ENCODE results near the gene CEP250. TPM values are rescaled to one million over a fixed set of nuclear protein-coding genes. Genes with fewer than 3 reads are reported as not detected.
A peak's percentile ranks its signal among the peaks of the same experiment; 100 is the strongest.

The CEP250 gene
- total and polyA plus RNA-seq, 12 donors, result 4.8 to 18.8 (median 13.8) TPM

DNA sequence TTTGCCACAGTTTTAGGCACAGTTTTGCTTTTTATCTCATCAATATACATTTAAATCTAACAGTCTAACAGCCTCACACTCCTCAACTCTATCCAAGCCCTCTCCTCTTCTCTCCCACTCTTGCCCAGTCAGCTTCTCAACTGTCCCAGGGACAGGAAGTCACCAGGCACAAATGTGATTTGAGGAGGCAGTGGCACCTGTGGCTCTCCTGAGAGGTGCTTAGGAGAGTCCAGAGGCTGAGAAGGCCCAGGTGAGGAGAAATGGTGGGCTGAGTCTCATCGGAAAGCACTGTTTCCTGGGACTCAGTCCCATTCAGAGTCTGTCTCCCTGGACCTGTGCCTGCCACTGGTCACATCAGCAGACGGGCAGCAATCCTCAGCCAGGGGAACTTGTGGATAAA is 22.1 kb upstream of the CEP250 start:
- Histone ChIP-seq H3K27me3 (no peaks in the 10 kb centered on the region), H3K4me3 (no peak overlapping the region), H3K4me1 (peaks cover 0 to 10% (median 0%) of the 10 kb centered on the region in 9 donors), H3K27ac (no peak overlapping the region), H3K9me3 (no peaks in the 10 kb centered on the region), H3K36me3 (no peaks in the 10 kb centered on the region)
- TF ChIP-seq, protein P1, sequence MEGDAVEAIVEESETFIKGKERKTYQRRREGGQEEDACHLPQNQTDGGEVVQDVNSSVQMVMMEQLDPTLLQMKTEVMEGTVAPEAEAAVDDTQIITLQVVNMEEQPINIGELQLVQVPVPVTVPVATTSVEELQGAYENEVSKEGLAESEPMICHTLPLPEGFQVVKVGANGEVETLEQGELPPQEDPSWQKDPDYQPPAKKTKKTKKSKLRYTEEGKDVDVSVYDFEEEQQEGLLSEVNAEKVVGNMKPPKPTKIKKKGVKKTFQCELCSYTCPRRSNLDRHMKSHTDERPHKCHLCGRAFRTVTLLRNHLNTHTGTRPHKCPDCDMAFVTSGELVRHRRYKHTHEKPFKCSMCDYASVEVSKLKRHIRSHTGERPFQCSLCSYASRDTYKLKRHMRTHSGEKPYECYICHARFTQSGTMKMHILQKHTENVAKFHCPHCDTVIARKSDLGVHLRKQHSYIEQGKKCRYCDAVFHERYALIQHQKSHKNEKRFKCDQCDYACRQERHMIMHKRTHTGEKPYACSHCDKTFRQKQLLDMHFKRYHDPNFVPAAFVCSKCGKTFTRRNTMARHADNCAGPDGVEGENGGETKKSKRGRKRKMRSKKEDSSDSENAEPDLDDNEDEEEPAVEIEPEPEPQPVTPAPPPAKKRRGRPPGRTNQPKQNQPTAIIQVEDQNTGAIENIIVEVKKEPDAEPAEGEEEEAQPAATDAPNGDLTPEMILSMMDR (IDR thresholded peaks at IDR 0.05), result no peak
- ATAC-seq, result no peak
- 78 to 86% methylated on average over 2 of the region's 2 CpGs for WGBS, 2 donors
- no peak for DNase-seq
- intact Hi-C loops (cut with DNase I), result no loop called here

DNA sequence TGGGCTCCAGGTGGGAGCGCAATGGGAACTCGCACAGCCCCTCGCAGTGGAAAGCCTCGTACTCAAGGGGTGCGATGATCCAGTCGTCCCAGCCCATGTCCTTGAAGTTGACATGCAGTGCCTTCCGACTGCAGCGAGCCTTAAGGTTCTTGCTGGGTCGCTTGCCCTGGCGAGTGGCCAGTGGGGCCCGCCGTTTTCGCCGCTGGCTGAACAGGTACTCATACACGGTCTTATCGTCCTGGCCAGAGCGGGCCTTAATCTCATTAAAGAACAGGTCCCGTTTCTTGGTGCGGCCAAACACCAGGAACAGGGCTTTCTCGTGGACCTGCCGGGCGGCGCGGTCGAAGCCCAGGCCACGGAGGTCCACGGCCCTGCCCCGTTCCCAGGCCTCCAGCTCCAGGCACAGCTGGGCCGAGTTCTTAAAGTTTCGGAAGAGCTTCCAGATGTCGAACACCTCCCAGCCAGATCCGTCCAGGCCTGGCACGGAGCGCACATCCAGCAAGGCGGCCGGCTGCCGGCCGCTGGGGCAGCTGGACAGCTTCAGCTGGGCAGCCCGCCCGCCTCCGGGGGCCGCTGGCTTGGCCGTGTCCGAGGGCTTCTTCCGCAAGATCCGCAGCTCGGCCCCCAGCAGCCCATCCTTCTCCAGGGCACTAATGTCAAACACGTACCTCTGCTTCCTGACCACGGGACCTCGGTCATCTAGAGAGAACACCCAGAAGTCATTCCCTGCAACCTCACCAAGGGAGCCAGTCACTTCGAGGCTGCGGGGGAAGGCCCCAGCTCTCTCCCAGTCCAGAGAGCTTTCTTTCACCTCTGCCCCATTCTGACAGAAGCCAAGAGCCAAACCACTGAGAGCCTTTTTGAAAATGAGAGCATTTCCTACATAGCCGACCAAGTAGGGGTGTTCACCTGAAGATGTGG is 21.1 kb upstream of the CEP250 start:
- peaks cover 0 to 14% (median 5%) of the 10 kb centered on the region in 9 donors for H3K4me1 ChIP-seq
- H3K27ac ChIP-seq, result no peak overlapping the region
- peak; percentile 17 to 46 for DNase-seq
- no peaks in the 10 kb centered on the region for H3K27me3 ChIP-seq
- intact Hi-C loops (cut with DNase I), result loop anchor here in 4 of 10 donors (5.0 kb wide), 2 partner anchors 127 to 132 kb away; no protein-coding TSS in a partner anchor
- H3K4me3 ChIP-seq, result no peak overlapping the region
- no peaks in the 10 kb centered on the region for H3K36me3 ChIP-seq
- WGBS, 2 donors, result 81 to 83% methylated on average over 53 of the region's 53 CpGs
- H3K9me3 ChIP-seq, result no peaks in the 10 kb centered on the region
- ATAC-seq, result peak in 7 of 8 donors; percentile 4 to 55 (median 37)
- TF ChIP-seq, protein P1 (IDR thresholded peaks at IDR 0.05), result no peak

DNA sequence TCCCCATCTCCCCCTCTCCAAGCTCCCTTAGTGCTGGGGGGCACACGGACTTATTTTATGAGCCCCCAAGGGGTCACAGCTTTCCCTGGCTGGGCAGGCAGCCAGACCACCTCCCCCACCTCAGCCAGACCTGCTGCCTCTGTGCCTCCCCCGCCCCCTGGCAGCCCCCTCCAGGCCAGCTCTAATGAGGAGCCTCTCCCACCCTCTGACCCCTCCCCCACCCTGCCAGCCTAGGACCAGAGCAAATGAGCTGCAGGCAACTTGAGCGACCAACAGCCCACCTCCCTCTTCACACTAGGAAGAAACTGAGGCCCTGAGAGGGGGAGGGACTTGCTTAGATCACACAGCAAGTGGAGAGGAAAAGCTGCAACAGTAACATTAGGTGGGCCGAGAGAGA is 19.2 kb upstream of the CEP250 start:
- ATAC-seq (no peak), DNase-seq (no peak)
- intact Hi-C loops (cut with DNase I), result loop anchor here in 4 of 10 donors (5.0 kb wide), 2 partner anchors 129 to 134 kb away; no protein-coding TSS in a partner anchor
- Histone ChIP-seq H3K27me3 (peaks cover 0 to 8% (median 0%) of the 10 kb centered on the region in 7 donors), H3K4me1 (peaks cover 0 to 15% (median 5%) of the 10 kb centered on the region in 9 donors), H3K9me3 (no peaks in the 10 kb centered on the region), H3K4me3 (no peak overlapping the region), H3K27ac (no peak overlapping the region), H3K36me3 (no peaks in the 10 kb centered on the region)
- 77 to 78% methylated on average over 4 of the region's 4 CpGs for WGBS, 2 donors
- TF ChIP-seq, protein P1 (IDR thresholded peaks at IDR 0.05), result no peak

DNA sequence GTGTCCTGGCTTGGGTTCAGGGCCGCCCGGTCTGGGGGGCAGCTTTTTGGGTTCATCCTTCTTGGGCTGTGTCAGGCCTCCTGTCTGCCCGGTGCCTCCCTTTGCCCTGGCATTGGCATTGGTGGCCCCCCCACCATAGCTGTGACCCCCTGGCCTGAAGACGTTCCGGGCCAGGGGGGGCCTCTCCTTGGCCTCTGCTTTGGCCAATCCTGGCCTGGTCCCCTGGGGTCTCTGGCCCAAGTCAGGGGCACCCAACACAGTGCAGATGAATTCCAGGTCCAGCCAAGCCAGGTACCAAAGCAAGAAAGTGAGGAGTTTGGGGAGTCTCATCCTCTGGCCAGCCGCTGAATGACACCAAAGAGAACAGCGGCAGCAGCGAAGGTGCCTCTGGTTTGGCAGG is 17.8 kb upstream of the CEP250 start:
- Histone ChIP-seq H3K9me3 (no peaks in the 10 kb centered on the region), H3K4me3 (peak overlapping the region in 2 of 10 donors; percentile 3 to 17), H3K27me3 (peaks cover 0 to 8% (median 0%) of the 10 kb centered on the region in 7 donors), H3K4me1 (peaks cover 0 to 15% (median 5%) of the 10 kb centered on the region in 9 donors), H3K36me3 (no peaks in the 10 kb centered on the region), H3K27ac (peak overlapping the region in 2 of 10 donors; percentile 19 to 29)
- DNase-seq, result no peak
- WGBS, 2 donors, result 64 to 65% methylated on average over 8 of the region's 8 CpGs
- intact Hi-C loops (cut with DNase I), result loop anchor here in 4 of 10 donors (5.0 kb wide), 2 partner anchors 130 to 135 kb away; no protein-coding TSS in a partner anchor
- no peak for ATAC-seq
- TF ChIP-seq, protein P1 (IDR thresholded peaks at IDR 0.05), result no peak

All from heart right ventricle (tissue), 16 donors.